ENCODE results near the gene CD79A.
A peak's percentile ranks its signal among the peaks of the same experiment; 100 is the strongest.
"Not testable (repeated sequence)": the region's sequence is repeated elsewhere in the genome, so short reads cannot be mapped to it uniquely, and the experiment has no call there.

Gene CD79A

GRCh38 chr19:41913538-41914423 lies 36.7 kb downstream of the CD79A start:
- no peak for DNase-seq (ENCODE audit: low read depth, low spot score)
- no peak overlapping the region for H3K4me3 ChIP-seq (ENCODE audit: low read length)

- not testable (repeated sequence) for H3K4me3 ChIP-seq (ENCODE audit: low read length); DNase-seq (ENCODE audit: low read depth, low spot score)
Measured at GRCh38 chr19:41914424-41914834, 37.4 kb downstream of the CD79A start.

- DNase-seq (ENCODE audit: low read depth, low spot score): no peak
- peak overlapping the region; percentile 30 for H3K4me3 ChIP-seq (ENCODE audit: low read length)
Measured at GRCh38 chr19:41915021-41915775, 38.1 kb downstream of the CD79A start.

- no peak overlapping the region for H3K4me3 ChIP-seq (ENCODE audit: low read length)
- no peak for DNase-seq (ENCODE audit: low read depth, low spot score)
Measured at GRCh38 chr19:41915776-41916414, 38.8 kb downstream of the CD79A start.

- H3K4me3 ChIP-seq (ENCODE audit: low read length): no peak overlapping the region
- no peak for DNase-seq (ENCODE audit: low read depth, low spot score)
Measured at GRCh38 chr19:41917676-41918075, 40.6 kb downstream of the CD79A start.

- no peak for DNase-seq (ENCODE audit: low read depth, low spot score)
- H3K4me3 ChIP-seq (ENCODE audit: low read length): no peak overlapping the region
Measured at GRCh38 chr19:41918095-41918494, 41.0 kb downstream of the CD79A start.

- no peak for DNase-seq (ENCODE audit: low read depth, low spot score)
- H3K4me3 ChIP-seq (ENCODE audit: low read length): no peak overlapping the region
Measured at GRCh38 chr19:41918653-41919244, 41.7 kb downstream of the CD79A start.

GRCh38 chr19:41919948-41920712 lies 43.1 kb downstream of the CD79A start:
- no peak for DNase-seq (ENCODE audit: low read depth, low spot score)
- no peak overlapping the region for H3K4me3 ChIP-seq (ENCODE audit: low read length)

- DNase-seq (ENCODE audit: low read depth, low spot score): no peak
- no peak overlapping the region for H3K4me3 ChIP-seq (ENCODE audit: low read length)
Measured at GRCh38 chr19:41920882-41921576, 44.0 kb downstream of the CD79A start.

GRCh38 chr19:41921577-41922576 lies 44.8 kb downstream of the CD79A start:
- DNase-seq (ENCODE audit: low read depth, low spot score): no peak
- no peak overlapping the region for H3K4me3 ChIP-seq (ENCODE audit: low read length)

GRCh38 chr19:41922585-41922984 lies 45.5 kb downstream of the CD79A start:
- no peak overlapping the region for H3K4me3 ChIP-seq (ENCODE audit: low read length)
- DNase-seq (ENCODE audit: low read depth, low spot score): no peak

- DNase-seq (ENCODE audit: low read depth, low spot score): no peak
Measured at GRCh38 chr19:41923045-41923788, 46.1 kb downstream of the CD79A start.

GRCh38 chr19:41924151-41925145 lies 47.4 kb downstream of the CD79A start:
- DNase-seq (ENCODE audit: low read depth, low spot score): no peak
- no peak overlapping the region for H3K4me3 ChIP-seq (ENCODE audit: low read length)

More at GRCh38 chr19:41923045-41923788, 46.1 kb downstream of the CD79A start:
- H3K4me3 ChIP-seq (ENCODE audit: low read length): no peak overlapping the region

GRCh38 chr19:41925208-41926003 lies 48.3 kb downstream of the CD79A start:
- no peak for DNase-seq (ENCODE audit: low read depth, low spot score)

More at GRCh38 chr19:41925208-41926003, 48.3 kb downstream of the CD79A start:
- H3K4me3 ChIP-seq (ENCODE audit: low read length): no peak overlapping the region
